Common myeloid progenitor, CD34-positive (primary cell): ENCODE data around the gene ARPC5.

ENCODE experiments used
- CTCF ChIA-PET: fragments of 350-600 bp; sonication (Branson Sonifier 250); formaldehyde crosslinking; loops from one replicate; lab custom pipeline; 2021; ENCODE audit warnings: antibody characterized with exemption; lab: Charles Lee
- POLR2A ChIA-PET: fragments of 350-600 bp; sonication (Branson Sonifier 250); formaldehyde crosslinking; loops from one replicate; lab custom pipeline; 2021; ENCODE audit warnings: antibody characterized with exemption; lab: Charles Lee
- DNase-seq, 3 donors: peaks; one replicate each; pipeline versions ENCODE4 v3.0.0 to v3.0.0-alpha.2; 2013
- H3K27ac ChIP-seq, 2 experiments: 1 replicate in 1 of 2; 2 replicates in 1 of 2; pipeline ENCODE4 v1.7.0; 2013; ENCODE audit warnings: inconsistent platforms in 2 of 2, low read length in 2 of 2, mild to moderate bottlenecking in 2 of 2, low read depth in 1 of 2, moderate library complexity in 1 of 2; ENCODE audit not compliant: severe bottlenecking in 2 of 2, insufficient read depth in 1 of 2, poor library complexity in 1 of 2
- H3K27me3 ChIP-seq, 5 experiments: replicated peaks in 2 of 5; 1 replicate in 3 of 5; 2 replicates in 2 of 5; pipeline versions ENCODE4 v1.6.1 to v1.7.0; 2013; ENCODE audit warnings: low read length in 4 of 5, mild to moderate bottlenecking in 2 of 5, moderate library complexity in 2 of 5, inconsistent platforms in 1 of 5; ENCODE audit not compliant: insufficient read depth in 5 of 5, control insufficient read depth in 4 of 5
- H3K36me3 ChIP-seq, 4 experiments: 1 replicate in 2 of 4; 2 replicates in 2 of 4; pipeline versions ENCODE4 v1.6.1 to v1.7.0; 2013; ENCODE audit warnings: low read length in 3 of 4, control low read depth in 1 of 4, mild to moderate bottlenecking in 1 of 4; ENCODE audit not compliant: control insufficient read depth in 4 of 4, insufficient read depth in 4 of 4
- H3K4me1 ChIP-seq, 4 experiments: 1 replicate in 3 of 4; 2 replicates in 1 of 4; pipeline versions ENCODE4 v1.6.1 to v1.7.1; 2013; ENCODE audit warnings: low read length in 3 of 4, mild to moderate bottlenecking in 3 of 4, control low read depth in 1 of 4, inconsistent platforms in 1 of 4, moderate library complexity in 1 of 4; ENCODE audit not compliant: control insufficient read depth in 4 of 4, insufficient read depth in 4 of 4; ENCODE audit errors: control extremely low read depth in 1 of 4
- H3K4me3 ChIP-seq, 7 experiments: 1 replicate in 4 of 7; 2 replicates in 3 of 7; pipeline versions ENCODE4 v1.5.1 to v1.7.0; 2013; ENCODE audit warnings: mild to moderate bottlenecking in 7 of 7, low read length in 6 of 7, moderate library complexity in 6 of 7, inconsistent platforms in 2 of 7, low read depth in 2 of 7, control low read depth in 1 of 7; ENCODE audit not compliant: insufficient read depth in 4 of 7, control insufficient read depth in 1 of 7; ENCODE audit errors: extremely low read depth in 1 of 7
- H3K9me3 ChIP-seq, 5 experiments: 1 replicate in 4 of 5; 2 replicates in 1 of 5; pipeline versions ENCODE4 v1.6.1 to v1.7.1; 2013; ENCODE audit warnings: low read length in 4 of 5, mild to moderate bottlenecking in 2 of 5, inconsistent platforms in 1 of 5, low read depth in 1 of 5, moderate library complexity in 1 of 5; ENCODE audit not compliant: control insufficient read depth in 4 of 5, insufficient read depth in 2 of 5; ENCODE audit errors: control extremely low read depth in 1 of 5
- WGBS: methylation state at CpG from one replicate; pipeline ENCODE4 v1.1.5; 2013; ENCODE audit not compliant: insufficient coverage; 5-methylcytosine and 5-hydroxymethylcytosine counted together

The ARPC5 gene

GRCh38 chr1:183654706-183655105 lies 19.1 kb upstream of the ARPC5 start:
- no peaks in the 10 kb centered on the region for H3K36me3 ChIP-seq
- no peak for DNase-seq
- ChIA-PET POLR2A (no interaction called here), CTCF (interaction anchor here (0.8 to 6.2 kb wide), 13 partner anchors 9 to 1037 kb away, joined by 3 to 138 read pairs (median 7); no protein-coding TSS in a partner anchor)
- H3K9me3 ChIP-seq = no peaks in the 10 kb centered on the region
- H3K4me1 ChIP-seq = peaks cover 0 to 9% (median 6%) of the 10 kb centered on the region in 4 experiments
- H3K27me3 ChIP-seq = no peaks in the 10 kb centered on the region
- H3K27ac ChIP-seq = no peak overlapping the region
- H3K4me3 ChIP-seq = no peak overlapping the region

GRCh38 chr1:183653876-183654451 lies 18.4 kb upstream of the ARPC5 start:
- POLR2A ChIA-PET = no interaction called here
- no peaks in the 10 kb centered on the region for H3K27me3 ChIP-seq
- H3K36me3 ChIP-seq = no peaks in the 10 kb centered on the region
- DNase-seq = no peak
- no peak overlapping the region for H3K27ac ChIP-seq
- H3K4me1 ChIP-seq = peaks cover 0 to 9% (median 6%) of the 10 kb centered on the region in 4 experiments
- no peaks in the 10 kb centered on the region for H3K9me3 ChIP-seq
- CTCF ChIA-PET = interaction anchor here (1.6 to 6.2 kb wide), 7 partner anchors 9 to 1038 kb away, joined by 5 to 138 read pairs (median 11); no protein-coding TSS in a partner anchor
- WGBS = 86% methylated on average over 4 of the region's 4 CpGs
- H3K4me3 ChIP-seq = no peak overlapping the region

GRCh38 chr1:183653462-183653794 lies 17.8 kb upstream of the ARPC5 start:
- ChIA-PET CTCF (interaction anchor here (2.0 to 6.2 kb wide), 2 partner anchors 31 to 262 kb away, joined by 5 to 138 read pairs; no protein-coding TSS in a partner anchor), POLR2A (no interaction called here)
- Histone ChIP-seq H3K9me3 (no peaks in the 10 kb centered on the region), H3K27ac (no peak overlapping the region), H3K4me3 (no peak overlapping the region), H3K4me1 (peaks cover 0 to 9% (median 6%) of the 10 kb centered on the region in 4 experiments), H3K27me3 (no peaks in the 10 kb centered on the region), H3K36me3 (no peaks in the 10 kb centered on the region)
- 68% methylated on average over 2 of the region's 3 CpGs for WGBS
- DNase-seq = no peak

- WGBS = 100% methylated on average over 3 of the region's 5 CpGs
- POLR2A ChIA-PET = no interaction called here
- CTCF ChIA-PET = interaction anchor here (2.0 to 6.2 kb wide), 2 partner anchors 32 to 263 kb away, joined by 5 to 138 read pairs; no protein-coding TSS in a partner anchor
Measured at GRCh38 chr1:183652547-183653461, 17.2 kb upstream of the ARPC5 start, which contains the start of gene APOBEC4. Gene APOBEC4, minus strand, starts transcription at chr1:183653316. Its CDS starts 4,535 bp downstream, at chr1:183648781.

GRCh38 chr1:183652107-183652506 lies 16.5 kb upstream of the ARPC5 start:
- H3K4me1 ChIP-seq = peaks cover 0 to 9% (median 6%) of the 10 kb centered on the region in 4 experiments
- no peaks in the 10 kb centered on the region for H3K27me3 ChIP-seq
- H3K4me3 ChIP-seq = no peak overlapping the region
- 100% methylated on average over 1 of the region's 1 CpG for WGBS
- ChIA-PET CTCF (interaction anchor here (0.6 to 6.2 kb wide), 3 partner anchors 26 to 263 kb away, joined by 4 to 138 read pairs (median 5); no protein-coding TSS in a partner anchor), POLR2A (no interaction called here)
- H3K36me3 ChIP-seq = no peaks in the 10 kb centered on the region
- H3K27ac ChIP-seq = no peak overlapping the region
- no peak for DNase-seq
- H3K9me3 ChIP-seq = no peaks in the 10 kb centered on the region

More at GRCh38 chr1:183652547-183653461, 17.2 kb upstream of the ARPC5 start, which contains the start of gene APOBEC4:
- Histone ChIP-seq H3K4me1 (peaks cover 0 to 9% (median 6%) of the 10 kb centered on the region in 4 experiments), H3K9me3 (no peaks in the 10 kb centered on the region), H3K36me3 (no peaks in the 10 kb centered on the region), H3K4me3 (no peak within 1 kb of the TSS), H3K27ac (no peak within 1 kb of the TSS), H3K27me3 (no peaks in the 10 kb centered on the region)
- peak in 1 of 3 donors; percentile 45 for DNase-seq

GRCh38 chr1:183651612-183652011 lies 16.0 kb upstream of the ARPC5 start:
- Histone ChIP-seq H3K36me3 (no peaks in the 10 kb centered on the region), H3K9me3 (no peaks in the 10 kb centered on the region), H3K4me1 (peaks cover 0 to 11% (median 7%) of the 10 kb centered on the region in 4 experiments), H3K4me3 (no peak overlapping the region), H3K27ac (no peak overlapping the region), H3K27me3 (no peaks in the 10 kb centered on the region)
- 90% methylated on average over 3 of the region's 5 CpGs for WGBS
- ChIA-PET CTCF (interaction anchor here (0.6 to 6.2 kb wide), 4 partner anchors 27 to 264 kb away, joined by 3 to 138 read pairs (median 4); no protein-coding TSS in a partner anchor), POLR2A (no interaction called here)
- no peak for DNase-seq
